Measurements from ENCODE around the gene RNF214.

Gene RNF214

GRCh38 chr11:117278347-117278746 is 45.9 kb downstream of the RNF214 start:
- Histone ChIP-seq H3K9me3 (ENCODE audit: control insufficient read depth in 1 of 2, low read length in 2 of 2) (no peaks in the 10 kb centered on the region), H3K27ac (ENCODE audit: low read length) (no peak overlapping the region), H3K4me3 (ENCODE audit: low read depth in 1 of 2, low read length in 2 of 2) (no peak overlapping the region), H3K36me3 (ENCODE audit: control insufficient read depth in 1 of 2, insufficient read depth in 2 of 2, low read length in 2 of 2) (peaks cover 34 to 41% of the 10 kb centered on the region in 2 donors), H3K27me3 (ENCODE audit: low read depth, low read length) (no peaks in the 10 kb centered on the region), H3K4me1 (ENCODE audit: control insufficient read depth in 1 of 2, insufficient read depth in 2 of 2, low read length in 2 of 2) (no peaks in the 10 kb centered on the region)

GRCh38 chr11:117279711-117280376 is 47.4 kb downstream of the RNF214 start:
- Histone ChIP-seq H3K27ac (ENCODE audit: low read length) (no peak overlapping the region), H3K36me3 (ENCODE audit: control insufficient read depth in 1 of 2, insufficient read depth in 2 of 2, low read length in 2 of 2) (peaks cover 43 to 44% of the 10 kb centered on the region in 2 donors), H3K4me1 (ENCODE audit: control insufficient read depth in 1 of 2, insufficient read depth in 2 of 2, low read length in 2 of 2) (no peaks in the 10 kb centered on the region), H3K4me3 (ENCODE audit: low read depth in 1 of 2, low read length in 2 of 2) (no peak overlapping the region), H3K9me3 (ENCODE audit: control insufficient read depth in 1 of 2, low read length in 2 of 2) (no peaks in the 10 kb centered on the region), H3K27me3 (ENCODE audit: low read depth, low read length) (no peaks in the 10 kb centered on the region)

GRCh38 chr11:117281159-117281558 is 48.7 kb downstream of the RNF214 start:
- H3K4me3 ChIP-seq (ENCODE audit: low read depth in 1 of 2, low read length in 2 of 2): no peak overlapping the region
- H3K9me3 ChIP-seq (ENCODE audit: control insufficient read depth in 1 of 2, low read length in 2 of 2): no peaks in the 10 kb centered on the region
- peaks cover 45 to 51% of the 10 kb centered on the region in 2 donors for H3K36me3 ChIP-seq (ENCODE audit: control insufficient read depth in 1 of 2, insufficient read depth in 2 of 2, low read length in 2 of 2)
- no peaks in the 10 kb centered on the region for H3K4me1 ChIP-seq (ENCODE audit: control insufficient read depth in 1 of 2, insufficient read depth in 2 of 2, low read length in 2 of 2)
- H3K27ac ChIP-seq (ENCODE audit: low read length): no peak overlapping the region
- no peaks in the 10 kb centered on the region for H3K27me3 ChIP-seq (ENCODE audit: low read depth, low read length)

GRCh38 chr11:117281869-117282268 is 49.4 kb downstream of the RNF214 start:
- Histone ChIP-seq H3K9me3 (ENCODE audit: control insufficient read depth in 1 of 2, low read length in 2 of 2) (no peaks in the 10 kb centered on the region), H3K27me3 (ENCODE audit: low read depth, low read length) (no peaks in the 10 kb centered on the region)

GRCh38 chr11:117282956-117283355 is 50.5 kb downstream of the RNF214 start:
- Histone ChIP-seq H3K27me3 (ENCODE audit: low read depth, low read length) (no peaks in the 10 kb centered on the region), H3K36me3 (ENCODE audit: control insufficient read depth in 1 of 2, insufficient read depth in 2 of 2, low read length in 2 of 2) (peaks cover 56 to 63% of the 10 kb centered on the region in 2 donors), H3K9me3 (ENCODE audit: control insufficient read depth in 1 of 2, low read length in 2 of 2) (no peaks in the 10 kb centered on the region), H3K4me1 (ENCODE audit: control insufficient read depth in 1 of 2, insufficient read depth in 2 of 2, low read length in 2 of 2) (no peaks in the 10 kb centered on the region), H3K4me3 (ENCODE audit: low read depth in 1 of 2, low read length in 2 of 2) (no peak overlapping the region), H3K27ac (ENCODE audit: low read length) (no peak overlapping the region)

More at GRCh38 chr11:117281869-117282268, 49.4 kb downstream of the RNF214 start:
- Histone ChIP-seq H3K4me1 (ENCODE audit: control insufficient read depth in 1 of 2, insufficient read depth in 2 of 2, low read length in 2 of 2) (no peaks in the 10 kb centered on the region), H3K27ac (ENCODE audit: low read length) (peak overlapping the region; percentile 39), H3K4me3 (ENCODE audit: low read depth in 1 of 2, low read length in 2 of 2) (no peak overlapping the region), H3K36me3 (ENCODE audit: control insufficient read depth in 1 of 2, insufficient read depth in 2 of 2, low read length in 2 of 2) (peaks cover 50 to 56% of the 10 kb centered on the region in 2 donors)

- H3K4me1 ChIP-seq (ENCODE audit: control insufficient read depth in 1 of 2, insufficient read depth in 2 of 2, low read length in 2 of 2): no peaks in the 10 kb centered on the region
- peaks cover 62 to 73% of the 10 kb centered on the region in 2 donors for H3K36me3 ChIP-seq (ENCODE audit: control insufficient read depth in 1 of 2, insufficient read depth in 2 of 2, low read length in 2 of 2)
- no peak overlapping the region for H3K27ac ChIP-seq (ENCODE audit: low read length)
- H3K4me3 ChIP-seq (ENCODE audit: low read depth in 1 of 2, low read length in 2 of 2): no peak overlapping the region
- no peaks in the 10 kb centered on the region for H3K9me3 ChIP-seq (ENCODE audit: control insufficient read depth in 1 of 2, low read length in 2 of 2)
- H3K27me3 ChIP-seq (ENCODE audit: low read depth, low read length): no peaks in the 10 kb centered on the region
These were observed 51.6 kb downstream of the RNF214 start for GRCh38 chr11:117284053-117284452.

GRCh38 chr11:117286588-117286987 is 54.1 kb downstream of the RNF214 start:
- Histone ChIP-seq H3K4me1 (ENCODE audit: control insufficient read depth in 1 of 2, insufficient read depth in 2 of 2, low read length in 2 of 2) (no peaks in the 10 kb centered on the region), H3K27me3 (ENCODE audit: low read depth, low read length) (no peaks in the 10 kb centered on the region), H3K27ac (ENCODE audit: low read length) (no peak overlapping the region), H3K36me3 (ENCODE audit: control insufficient read depth in 1 of 2, insufficient read depth in 2 of 2, low read length in 2 of 2) (peaks cover 71 to 79% of the 10 kb centered on the region in 2 donors), H3K4me3 (ENCODE audit: low read depth in 1 of 2, low read length in 2 of 2) (no peak overlapping the region), H3K9me3 (ENCODE audit: control insufficient read depth in 1 of 2, low read length in 2 of 2) (no peaks in the 10 kb centered on the region)

- Histone ChIP-seq H3K36me3 (ENCODE audit: control insufficient read depth in 1 of 2, insufficient read depth in 2 of 2, low read length in 2 of 2) (peaks cover 64 to 72% of the 10 kb centered on the region in 2 donors), H3K4me3 (ENCODE audit: low read depth in 1 of 2, low read length in 2 of 2) (no peak overlapping the region)
These were observed 55.2 kb downstream of the RNF214 start for GRCh38 chr11:117287668-117288067.

GRCh38 chr11:117289795-117290194 is 57.3 kb downstream of the RNF214 start:
- Histone ChIP-seq H3K9me3 (ENCODE audit: control insufficient read depth in 1 of 2, low read length in 2 of 2) (no peaks in the 10 kb centered on the region), H3K36me3 (ENCODE audit: control insufficient read depth in 1 of 2, insufficient read depth in 2 of 2, low read length in 2 of 2) (peaks cover 50 to 70% of the 10 kb centered on the region in 2 donors), H3K27ac (ENCODE audit: low read length) (no peak overlapping the region), H3K27me3 (ENCODE audit: low read depth, low read length) (no peaks in the 10 kb centered on the region), H3K4me3 (ENCODE audit: low read depth in 1 of 2, low read length in 2 of 2) (no peak overlapping the region), H3K4me1 (ENCODE audit: control insufficient read depth in 1 of 2, insufficient read depth in 2 of 2, low read length in 2 of 2) (no peaks in the 10 kb centered on the region)

More at GRCh38 chr11:117287668-117288067, 55.2 kb downstream of the RNF214 start:
- Histone ChIP-seq H3K27me3 (ENCODE audit: low read depth, low read length) (no peaks in the 10 kb centered on the region), H3K9me3 (ENCODE audit: control insufficient read depth in 1 of 2, low read length in 2 of 2) (no peaks in the 10 kb centered on the region), H3K4me1 (ENCODE audit: control insufficient read depth in 1 of 2, insufficient read depth in 2 of 2, low read length in 2 of 2) (no peaks in the 10 kb centered on the region), H3K27ac (ENCODE audit: low read length) (no peak overlapping the region)

GRCh38 chr11:117290809-117291396 is 58.4 kb downstream of the RNF214 start, which contains the start of gene BACE1-AS:
TSS of gene BACE1-AS (plus strand) at chr11:117291346.
- Histone ChIP-seq H3K4me3 (ENCODE audit: low read depth in 1 of 2, low read length in 2 of 2) (no peak within 1 kb of the TSS), H3K4me1 (ENCODE audit: control insufficient read depth in 1 of 2, insufficient read depth in 2 of 2, low read length in 2 of 2) (no peaks in the 10 kb centered on the region), H3K9me3 (ENCODE audit: control insufficient read depth in 1 of 2, low read length in 2 of 2) (no peaks in the 10 kb centered on the region), H3K36me3 (ENCODE audit: control insufficient read depth in 1 of 2, insufficient read depth in 2 of 2, low read length in 2 of 2) (peaks cover 41 to 63% of the 10 kb centered on the region in 2 donors), H3K27me3 (ENCODE audit: low read depth, low read length) (no peaks in the 10 kb centered on the region), H3K27ac (ENCODE audit: low read length) (no peak within 1 kb of the TSS)

GRCh38 chr11:117292616-117293015 is 60.1 kb downstream of the RNF214 start:
- Histone ChIP-seq H3K4me1 (ENCODE audit: control insufficient read depth in 1 of 2, insufficient read depth in 2 of 2, low read length in 2 of 2) (no peaks in the 10 kb centered on the region), H3K27me3 (ENCODE audit: low read depth, low read length) (no peaks in the 10 kb centered on the region), H3K4me3 (ENCODE audit: low read depth in 1 of 2, low read length in 2 of 2) (no peak overlapping the region), H3K27ac (ENCODE audit: low read length) (no peak overlapping the region), H3K36me3 (ENCODE audit: control insufficient read depth in 1 of 2, insufficient read depth in 2 of 2, low read length in 2 of 2) (peaks cover 32 to 54% of the 10 kb centered on the region in 2 donors), H3K9me3 (ENCODE audit: control insufficient read depth in 1 of 2, low read length in 2 of 2) (no peaks in the 10 kb centered on the region)
